Esophagus squamous epithelium (tissue), 5 donors: ENCODE data around the gene XPNPEP2. TPM values are rescaled to one million over a fixed set of nuclear protein-coding genes. Genes with fewer than 3 reads are reported as not detected.

ENCODE experiments used
- DNase-seq: peaks from one replicate; lab custom pipeline; 2025; lab: John Stamatoyannopoulos, UW
- H3K27ac ChIP-seq, 4 donors: fragments of 200-600 bp; sonication (generic); one replicate each; pipeline ENCODE4 v1.5.1; 2016 to 2019; ENCODE audit warnings: mild to moderate bottlenecking in 1 of 4
- H3K27me3 ChIP-seq, 4 donors: fragments of 200-600 bp; sonication (generic); 1 replicate in 3 of 4; 2 replicates in 1 of 4; pipeline versions ENCODE4 v1.5.1 to v1.6.0; 2017 to 2021; ENCODE audit warnings: antibody characterized with exemption in 1 of 4
- H3K36me3 ChIP-seq, 3 donors: fragments of 200-600 bp; sonication (generic); one replicate each; pipeline ENCODE4 v1.5.1; 2016 to 2019
- H3K4me1 ChIP-seq, 3 donors: fragments of 200-600 bp; sonication (generic); one replicate each; pipeline ENCODE4 v1.5.1; 2017 to 2019
- H3K4me3 ChIP-seq, 4 donors: fragments of 200-600 bp; sonication (generic); 1 replicate in 3 of 4; 2 replicates in 1 of 4; pipeline ENCODE4 v1.5.1; 2016 to 2019; ENCODE audit warnings: mild to moderate bottlenecking in 2 of 4, moderate library complexity in 1 of 4
- H3K9me3 ChIP-seq, 3 donors: fragments of 200-600 bp; sonication (generic); one replicate each; pipeline ENCODE4 v1.5.1; 2016 to 2019
- CTCF ChIP-seq, 6 experiments: fragments of 450-650 bp in 4 of 6; fragments of 200-600 bp in 2 of 6; sonication (generic) in 2 of 6; IDR thresholded peaks; one replicate each; pipeline ENCODE4 v1.5.1; 2016 to 2019; ENCODE audit warnings: antibody characterized with exemption in 6 of 6, mild to moderate bottlenecking in 4 of 6, moderate library complexity in 4 of 6
- POLR2A ChIP-seq, 4 donors: fragments of 450-650 bp; IDR thresholded peaks; one replicate each; pipeline ENCODE4 v1.6.1; 2017; ENCODE audit warnings: antibody characterized with exemption in 4 of 4, mild to moderate bottlenecking in 4 of 4, moderate library complexity in 3 of 4
- WGBS, 2 donors: methylation state at CpG; one replicate each; pipeline ENCODE4 v1.1.5; 2018; 5-methylcytosine and 5-hydroxymethylcytosine counted together
- intact Hi-C: fragments of 100-400 bp; cut with DNase I; formaldehyde crosslinking; loops from one replicate; pipeline ENCODE4 v1.15.0; 2022
- total RNA-seq, 4 donors: library from RNA; depleted of rRNA; stranded (reverse); fragments of >200 nt; gene quantifications; one replicate each; pipeline ENCODE4 v1.1.0, GENCODE V29; 2016
- donor health status: DM: yes; HTN: yes; CAD: no.

Gene XPNPEP2
- total RNA-seq, 4 donors from 2014 or later, result 0.88 to 5.7 (median 3.6) TPM; not detected in 1

GRCh38 chrX:129779086-129779672, 40.4 kb downstream of the XPNPEP2 start:
- H3K36me3 ChIP-seq, result no peaks in the 10 kb centered on the region
- intact Hi-C loops, result no loop called here
- no peak for TF ChIP-seq CTCF (IDR thresholded peaks at IDR 0.05)
- TF ChIP-seq POLR2A (IDR thresholded peaks at IDR 0.05), result no peak
- no peaks in the 10 kb centered on the region for H3K9me3 ChIP-seq
- H3K27ac ChIP-seq, result peak overlapping the region in 2 of 4 donors; percentile 55 to 66
- no peak overlapping the region for H3K4me3 ChIP-seq
- WGBS, 2 donors, result 77 to 87% methylated on average over 7 of the region's 7 CpGs
- DNase-seq, result no peak
- no peaks in the 10 kb centered on the region for H3K27me3 ChIP-seq
- no peaks in the 10 kb centered on the region for H3K4me1 ChIP-seq

GRCh38 chrX:129779747-129780146, 41.0 kb downstream of the XPNPEP2 start, which contains the start of gene SASH3:
TSS of gene SASH3 (plus strand) at chrX:129779949. CDS start at chrX:129780098, 149 bp downstream.
- peak; percentile 52 for DNase-seq
- no peaks in the 10 kb centered on the region for H3K27me3 ChIP-seq
- H3K4me1 ChIP-seq, result no peaks in the 10 kb centered on the region
- TF ChIP-seq CTCF (IDR thresholded peaks at IDR 0.05) (no peak), POLR2A (IDR thresholded peaks at IDR 0.05) (peak in 1 of 4 donors; percentile 57)
- H3K36me3 ChIP-seq, result no peaks in the 10 kb centered on the region
- H3K27ac ChIP-seq, result peak within 1 kb of the TSS in 3 of 4 donors; percentile 14 to 66 (median 55)
- WGBS, 2 donors, result no CpG with 5 or more reads among the region's 13 CpGs
- H3K9me3 ChIP-seq, result no peaks in the 10 kb centered on the region
- peak within 1 kb of the TSS in 3 of 4 donors; percentile 5 to 45 (median 32) for H3K4me3 ChIP-seq
- intact Hi-C loops, result no loop called here

GRCh38 chrX:129780441-129781105, 41.8 kb downstream of the XPNPEP2 start:
- 72 to 74% methylated on average over 3 to 5 of the region's 6 CpGs for WGBS, 2 donors

GRCh38 chrX:129781134-129781672, 42.4 kb downstream of the XPNPEP2 start:
- peak; percentile 28 for DNase-seq
- 64% methylated on average over 5 of the region's 8 CpGs; no CpG with 5 or more reads in 1 of the 2 donors for WGBS, 2 donors
- intact Hi-C loops, result no loop called here
- Histone ChIP-seq H3K36me3 (no peaks in the 10 kb centered on the region), H3K27me3 (no peaks in the 10 kb centered on the region), H3K4me1 (no peaks in the 10 kb centered on the region), H3K27ac (peak overlapping the region in 3 of 4 donors; percentile 14 to 66 (median 41)), H3K9me3 (no peaks in the 10 kb centered on the region), H3K4me3 (peak overlapping the region in 3 of 4 donors; percentile 5 to 45 (median 32))
- TF ChIP-seq CTCF (IDR thresholded peaks at IDR 0.05) (no peak), POLR2A (IDR thresholded peaks at IDR 0.05) (peak in 1 of 4 donors; percentile 21)

More at GRCh38 chrX:129780441-129781105, 41.8 kb downstream of the XPNPEP2 start:
- Histone ChIP-seq H3K27ac (peak overlapping the region in 3 of 4 donors; percentile 14 to 66 (median 41)), H3K4me3 (peak overlapping the region in 3 of 4 donors; percentile 5 to 45 (median 32)), H3K27me3 (no peaks in the 10 kb centered on the region), H3K9me3 (no peaks in the 10 kb centered on the region), H3K4me1 (no peaks in the 10 kb centered on the region), H3K36me3 (no peaks in the 10 kb centered on the region)
- TF ChIP-seq CTCF (IDR thresholded peaks at IDR 0.05) (no peak), POLR2A (IDR thresholded peaks at IDR 0.05) (no peak)
- DNase-seq, result no peak
- intact Hi-C loops, result no loop called here
